Panc1 (cell line): ENCODE data around the gene TREM2. TPM values are rescaled to one million over a fixed set of nuclear protein-coding genes. Genes with fewer than 3 reads are reported as not detected.

Experiments
- ATAC-seq: fragments of 200-7000 bp; cut with Tn5 transposase; 2 replicates; pipeline ENCODE4 v1.9.1; 2020; ENCODE audit warnings: mild to moderate bottlenecking, moderate library complexity
- BruUV-seq: library from RNA; stranded (reverse); fragments of 400-500 nt; replicated peaks from 2 replicates; lab custom pipeline; 2021; lab: Mats Ljungman, UMichigan
- CTCF ChIA-PET: fragments of 300-600 bp; sonication (Branson Sonifier 250); formaldehyde crosslinking; loops from one replicate; lab custom pipeline; 2022; ENCODE audit warnings: antibody characterized with exemption; lab: Charles Lee
- POLR2A ChIA-PET: fragments of 300-600 bp; sonication (Branson Sonifier 250); formaldehyde crosslinking; loops from one replicate; lab custom pipeline; 2022; ENCODE audit warnings: antibody characterized with exemption; lab: Charles Lee
- DNase-seq: peaks from one replicate; pipeline ENCODE4 v3.0.0-alpha.2; 2010; ENCODE audit warnings: low read depth, low spot score
- H3K27ac ChIP-seq: 2 replicates; pipeline ENCODE4 v1.5.1; 2011; ENCODE audit warnings: mild to moderate bottlenecking, low read length, inconsistent platforms
- H3K27me3 ChIP-seq: fragments of 200-500 bp; sonication (Bioruptor generic); 2 replicates; pipeline ENCODE4 v1.6.0; 2014; ENCODE audit warnings: low read length, inconsistent platforms; ENCODE audit not compliant: control insufficient read depth, insufficient read depth
- H3K36me3 ChIP-seq: fragments of 200-500 bp; sonication (Bioruptor generic); 2 replicates; pipeline ENCODE4 v1.5.1; 2014; ENCODE audit warnings: inconsistent platforms, mild to moderate bottlenecking, low read length, moderate library complexity; ENCODE audit not compliant: control insufficient read depth, insufficient read depth
- H3K4me1 ChIP-seq: 2 replicates; pipeline ENCODE4 v1.5.1; 2011; ENCODE audit warnings: inconsistent platforms, mild to moderate bottlenecking, low read length, moderate library complexity; ENCODE audit not compliant: control insufficient read depth, insufficient read depth
- H3K4me3 ChIP-seq, 2 experiments: 2 replicates each; pipeline ENCODE4 v1.5.1; 2011 to 2012; ENCODE audit warnings: low read depth in 2 of 2, low read length in 2 of 2, mild to moderate bottlenecking in 2 of 2, inconsistent platforms in 1 of 2, moderate library complexity in 1 of 2
- H3K9me3 ChIP-seq: fragments of 200-500 bp; sonication (Bioruptor generic); 2 replicates; pipeline ENCODE4 v1.5.1; 2014; ENCODE audit warnings: low read depth, mild to moderate bottlenecking, inconsistent platforms, low read length, moderate library complexity; ENCODE audit not compliant: control insufficient read depth, insufficient read depth
- POLR2AphosphoS5 ChIP-seq: IDR thresholded peaks from 2 replicates; pipeline ENCODE4 v1.6.1; 2012; ENCODE audit warnings: mild to moderate bottlenecking, low read depth, low read length, moderate library complexity
- SIN3A ChIP-seq: IDR thresholded peaks from 2 replicates; pipeline ENCODE4 v1.6.1; 2012; ENCODE audit warnings: low read depth, mild to moderate bottlenecking, low read length, moderate library complexity, borderline replicate concordance; ENCODE audit not compliant: insufficient read depth
- TCF7L2 ChIP-seq: IDR thresholded peaks from 2 replicates; pipeline ENCODE4 v1.6.1; 2011; ENCODE audit warnings: mild to moderate bottlenecking, low read depth, low read length, inconsistent platforms
- in situ Hi-C: cut with HindIII; loops from 2 replicates; pipeline ENCODE4 v1.10.0; 2016; ENCODE audit warnings: low sequenced_read_pairs, low pct_unique_long_range_greater_than_20kb
- intact Hi-C: fragments of 100-400 bp; cut with micrococcal nuclease; formaldehyde crosslinking; loops from one replicate; pipeline ENCODE4 v1.10.0; 2022; ENCODE audit not compliant: unreplicated experiment
- total RNA-seq: library from RNA; stranded (reverse); gene quantifications from one replicate; pipeline ENCODE4 v1.2.1, GENCODE V29; 2021; ENCODE audit not compliant: unreplicated experiment
- TF ChIP-seq, protein P1 (sequence below): fragments of 450-650 bp; IDR thresholded peaks from 2 replicates; pipeline ENCODE4 v1.5.1; 2017; ENCODE audit warnings: mild to moderate bottlenecking
- TF ChIP-seq, protein P2 (sequence below), 2 experiments: IDR thresholded peaks; 2 replicates each; pipeline ENCODE4 v1.6.1; 2011 to 2012; ENCODE audit warnings: low read depth in 2 of 2, control low read depth in 1 of 2, low read length in 1 of 2, mild to moderate bottlenecking in 1 of 2, moderate library complexity in 1 of 2; ENCODE audit not compliant: insufficient read depth in 1 of 2

TREM2 gene
- total RNA-seq, 1 experiment from 2014 or later = not detected

DNA sequence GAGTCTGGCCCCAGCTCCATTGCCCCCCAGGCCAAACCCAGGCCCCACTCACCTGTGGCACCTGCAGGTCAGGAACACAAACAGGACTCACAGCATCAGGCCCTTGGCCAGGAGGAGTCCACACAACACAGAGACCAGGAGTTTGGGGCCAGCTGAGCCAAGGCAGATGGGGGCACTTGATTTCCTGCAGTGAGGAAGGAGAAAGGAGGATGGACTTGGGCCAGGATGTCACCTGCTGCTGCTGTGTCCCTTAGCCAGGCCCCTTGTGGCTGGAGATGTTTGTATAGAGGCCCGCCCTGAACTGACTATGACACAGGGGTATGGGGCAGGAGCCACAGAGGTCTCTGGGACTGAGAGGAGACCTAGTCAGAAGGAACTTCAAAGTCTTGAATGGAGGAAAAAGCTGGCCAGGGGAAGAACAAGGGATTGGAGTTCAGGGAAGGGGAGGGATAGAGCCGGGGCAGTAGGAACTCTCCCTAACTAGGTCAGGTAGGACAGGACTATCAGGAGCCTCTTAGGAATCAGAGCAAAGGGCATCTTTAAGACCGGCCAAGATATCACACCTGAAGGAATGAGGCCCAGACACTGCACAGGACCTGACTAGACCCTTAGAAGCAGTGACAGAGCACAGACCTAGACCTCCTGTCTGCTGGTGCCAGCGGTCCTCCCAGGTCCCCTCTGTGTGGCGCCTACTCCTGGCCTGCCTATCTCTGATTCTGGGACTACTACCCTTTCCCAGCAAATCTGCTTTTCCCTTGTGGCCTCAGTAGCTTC, 46.8 kb upstream of the TREM2 start:
- peaks cover 13% of the 10 kb centered on the region for H3K27me3 ChIP-seq
- H3K4me3 ChIP-seq = no peak overlapping the region
- in situ Hi-C loops (no loop called here), intact Hi-C loops (no loop called here)
- H3K9me3 ChIP-seq = no peaks in the 10 kb centered on the region
- H3K36me3 ChIP-seq = no peaks in the 10 kb centered on the region
- ChIA-PET POLR2A (no interaction called here), CTCF (no interaction called here)
- H3K27ac ChIP-seq = no peak overlapping the region
- DNase-seq = no peak
- H3K4me1 ChIP-seq = no peaks in the 10 kb centered on the region
- no TSS peak for BruUV-seq
- no peak for ATAC-seq
- TF ChIP-seq, protein P1, sequence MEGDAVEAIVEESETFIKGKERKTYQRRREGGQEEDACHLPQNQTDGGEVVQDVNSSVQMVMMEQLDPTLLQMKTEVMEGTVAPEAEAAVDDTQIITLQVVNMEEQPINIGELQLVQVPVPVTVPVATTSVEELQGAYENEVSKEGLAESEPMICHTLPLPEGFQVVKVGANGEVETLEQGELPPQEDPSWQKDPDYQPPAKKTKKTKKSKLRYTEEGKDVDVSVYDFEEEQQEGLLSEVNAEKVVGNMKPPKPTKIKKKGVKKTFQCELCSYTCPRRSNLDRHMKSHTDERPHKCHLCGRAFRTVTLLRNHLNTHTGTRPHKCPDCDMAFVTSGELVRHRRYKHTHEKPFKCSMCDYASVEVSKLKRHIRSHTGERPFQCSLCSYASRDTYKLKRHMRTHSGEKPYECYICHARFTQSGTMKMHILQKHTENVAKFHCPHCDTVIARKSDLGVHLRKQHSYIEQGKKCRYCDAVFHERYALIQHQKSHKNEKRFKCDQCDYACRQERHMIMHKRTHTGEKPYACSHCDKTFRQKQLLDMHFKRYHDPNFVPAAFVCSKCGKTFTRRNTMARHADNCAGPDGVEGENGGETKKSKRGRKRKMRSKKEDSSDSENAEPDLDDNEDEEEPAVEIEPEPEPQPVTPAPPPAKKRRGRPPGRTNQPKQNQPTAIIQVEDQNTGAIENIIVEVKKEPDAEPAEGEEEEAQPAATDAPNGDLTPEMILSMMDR = no peak
- no peak for TF ChIP-seq POLR2AphosphoS5
- TF ChIP-seq, protein P2, sequence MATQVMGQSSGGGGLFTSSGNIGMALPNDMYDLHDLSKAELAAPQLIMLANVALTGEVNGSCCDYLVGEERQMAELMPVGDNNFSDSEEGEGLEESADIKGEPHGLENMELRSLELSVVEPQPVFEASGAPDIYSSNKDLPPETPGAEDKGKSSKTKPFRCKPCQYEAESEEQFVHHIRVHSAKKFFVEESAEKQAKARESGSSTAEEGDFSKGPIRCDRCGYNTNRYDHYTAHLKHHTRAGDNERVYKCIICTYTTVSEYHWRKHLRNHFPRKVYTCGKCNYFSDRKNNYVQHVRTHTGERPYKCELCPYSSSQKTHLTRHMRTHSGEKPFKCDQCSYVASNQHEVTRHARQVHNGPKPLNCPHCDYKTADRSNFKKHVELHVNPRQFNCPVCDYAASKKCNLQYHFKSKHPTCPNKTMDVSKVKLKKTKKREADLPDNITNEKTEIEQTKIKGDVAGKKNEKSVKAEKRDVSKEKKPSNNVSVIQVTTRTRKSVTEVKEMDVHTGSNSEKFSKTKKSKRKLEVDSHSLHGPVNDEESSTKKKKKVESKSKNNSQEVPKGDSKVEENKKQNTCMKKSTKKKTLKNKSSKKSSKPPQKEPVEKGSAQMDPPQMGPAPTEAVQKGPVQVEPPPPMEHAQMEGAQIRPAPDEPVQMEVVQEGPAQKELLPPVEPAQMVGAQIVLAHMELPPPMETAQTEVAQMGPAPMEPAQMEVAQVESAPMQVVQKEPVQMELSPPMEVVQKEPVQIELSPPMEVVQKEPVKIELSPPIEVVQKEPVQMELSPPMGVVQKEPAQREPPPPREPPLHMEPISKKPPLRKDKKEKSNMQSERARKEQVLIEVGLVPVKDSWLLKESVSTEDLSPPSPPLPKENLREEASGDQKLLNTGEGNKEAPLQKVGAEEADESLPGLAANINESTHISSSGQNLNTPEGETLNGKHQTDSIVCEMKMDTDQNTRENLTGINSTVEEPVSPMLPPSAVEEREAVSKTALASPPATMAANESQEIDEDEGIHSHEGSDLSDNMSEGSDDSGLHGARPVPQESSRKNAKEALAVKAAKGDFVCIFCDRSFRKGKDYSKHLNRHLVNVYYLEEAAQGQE (IDR thresholded peaks at IDR 0.05; ENCODE audit: insufficient read depth in 1 of 2, low read depth in 2 of 2, low read length in 1 of 2) = no peak
- no peak for TF ChIP-seq SIN3A
- TF ChIP-seq TCF7L2 = no peak

DNA sequence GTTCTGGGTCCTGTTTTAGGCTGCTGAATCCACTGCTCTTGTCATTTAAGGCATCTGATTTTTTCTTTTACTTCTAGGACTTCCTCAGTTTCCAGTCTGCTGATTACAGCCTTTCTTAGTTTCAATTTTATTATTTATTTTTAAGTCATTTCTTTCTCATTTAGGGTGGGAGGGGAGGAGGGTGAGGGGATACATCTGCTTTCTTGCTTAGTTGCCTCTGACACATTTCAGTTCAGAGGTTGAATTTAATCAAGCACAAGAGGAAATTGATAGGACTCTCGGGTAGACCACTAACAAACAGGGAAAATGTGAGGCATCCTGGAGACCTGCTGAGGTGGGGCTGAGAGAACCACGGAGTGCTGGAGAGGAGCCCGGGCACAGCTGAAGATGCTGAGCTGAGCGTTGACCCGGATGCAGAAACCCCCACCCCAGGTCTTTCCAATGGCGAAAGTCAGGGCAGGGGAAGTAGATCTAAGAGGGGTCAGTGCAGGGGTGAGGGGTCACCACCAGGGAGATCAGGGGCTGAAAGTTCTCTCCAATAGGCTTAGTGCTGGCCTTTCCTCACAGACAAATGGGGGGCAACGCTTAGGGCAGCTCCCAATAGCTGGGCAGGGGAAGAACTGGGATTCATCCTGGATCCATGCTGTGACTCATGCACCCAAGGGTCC, 45.7 kb upstream of the TREM2 start:
- intact Hi-C loops = no loop called here
- DNase-seq = no peak
- H3K27me3 ChIP-seq = peaks cover 13% of the 10 kb centered on the region
- no peak overlapping the region for H3K4me3 ChIP-seq
- H3K36me3 ChIP-seq = no peaks in the 10 kb centered on the region
- ChIA-PET CTCF (no interaction called here), POLR2A (no interaction called here)
- TF ChIP-seq SIN3A = no peak
- TF ChIP-seq, protein P2 (IDR thresholded peaks at IDR 0.05; ENCODE audit: insufficient read depth in 1 of 2, low read depth in 2 of 2, low read length in 1 of 2) = no peak
- TF ChIP-seq, protein P1 = no peak
- TF ChIP-seq TCF7L2 = no peak
- no peak for TF ChIP-seq POLR2AphosphoS5
- in situ Hi-C loops = no loop called here
- no peak overlapping the region for H3K27ac ChIP-seq
- no peaks in the 10 kb centered on the region for H3K4me1 ChIP-seq
- no TSS peak for BruUV-seq
- no peak for ATAC-seq
- no peaks in the 10 kb centered on the region for H3K9me3 ChIP-seq
